ENCODE data around the gene DTD1.

The DTD1 gene

DNA sequence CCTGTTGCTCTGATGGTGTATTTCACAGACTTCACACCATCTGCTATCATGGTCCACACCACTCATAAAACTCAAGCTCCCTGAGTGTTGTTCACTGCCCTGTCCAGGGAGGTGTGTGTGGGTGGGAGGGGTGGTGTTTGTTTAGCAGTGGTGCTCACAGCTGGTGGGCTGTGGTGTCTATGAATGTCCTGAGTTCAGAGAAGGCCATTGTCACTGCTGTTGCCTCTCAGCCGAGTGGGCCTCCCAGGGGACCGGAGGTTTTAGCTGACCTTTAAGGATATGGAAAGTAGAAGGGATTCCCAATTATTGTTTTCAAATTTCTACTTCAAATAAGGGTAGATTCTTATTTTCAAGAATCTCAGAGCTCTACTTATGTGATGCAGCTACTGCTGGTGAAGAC lies 45.6 kb downstream of the DTD1 start:
- H3K4me2 ChIP-seq: no peak overlapping the region
- H3K9me3 ChIP-seq: no peaks in the 10 kb centered on the region
- no peak for TF ChIP-seq Cebpa-rat (IDR thresholded peaks at IDR 0.05)
- no peak overlapping the region for H3K9ac ChIP-seq
- H3K27me3 ChIP-seq: no peaks in the 10 kb centered on the region
- H4K20me1 ChIP-seq: no peaks in the 10 kb centered on the region
- H3K27ac ChIP-seq: no peak overlapping the region
- H3K4me3 ChIP-seq: no peak overlapping the region
- peaks cover 6% of the 10 kb centered on the region; the same call in 1 of the 2 replicates for H3K4me1 ChIP-seq
- H3K36me3 ChIP-seq: no peaks in the 10 kb centered on the region

DNA sequence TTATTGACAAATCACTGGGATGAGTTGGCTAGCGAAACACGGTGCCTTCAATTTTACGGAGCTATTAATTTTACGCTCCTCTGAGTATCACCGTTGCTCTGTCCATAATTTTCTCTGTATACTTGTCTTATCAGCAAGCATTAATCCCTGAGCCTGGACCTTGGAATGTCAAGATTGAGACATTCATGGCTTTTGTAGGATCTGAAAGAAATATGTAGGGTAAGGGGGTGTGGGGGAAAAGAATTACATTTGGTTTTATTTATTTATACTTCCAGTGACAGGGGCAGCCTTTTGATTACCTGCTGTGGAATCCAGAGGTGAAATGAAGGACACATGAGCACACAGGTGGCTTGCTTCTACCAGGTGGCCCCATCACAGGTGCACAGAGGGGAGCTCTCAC lies 46.6 kb downstream of the DTD1 start:
- H4K20me1 ChIP-seq: no peaks in the 10 kb centered on the region
- peaks cover 9% of the 10 kb centered on the region for H3K4me1 ChIP-seq
- H3K27ac ChIP-seq: no peak overlapping the region
- no peaks in the 10 kb centered on the region for H3K36me3 ChIP-seq
- H3K27me3 ChIP-seq: no peaks in the 10 kb centered on the region
- H3K4me2 ChIP-seq: no peak overlapping the region
- H3K4me3 ChIP-seq: no peak overlapping the region
- no peak overlapping the region for H3K9ac ChIP-seq
- no peak for TF ChIP-seq Cebpa-rat (IDR thresholded peaks at IDR 0.05)
- H3K9me3 ChIP-seq: no peaks in the 10 kb centered on the region

DNA sequence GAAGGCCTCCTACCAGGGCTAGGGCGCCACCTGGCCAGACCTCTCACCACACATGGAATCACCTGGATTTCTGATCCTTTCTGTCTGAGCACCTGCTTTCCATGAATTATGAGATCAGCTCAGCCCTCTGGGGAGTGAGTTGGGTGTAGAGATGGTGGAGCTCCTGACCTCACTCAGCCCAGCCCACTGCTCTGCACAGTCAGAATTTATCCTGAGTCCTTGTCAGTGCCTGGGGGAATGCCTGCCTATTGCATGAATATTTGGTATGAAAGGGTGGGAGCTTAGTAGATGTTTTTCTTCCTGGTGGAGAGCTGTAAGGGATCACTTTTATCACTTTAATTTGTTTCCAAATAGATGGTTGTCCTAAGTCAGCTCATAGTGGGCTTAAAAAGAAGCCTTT lies 47.5 kb downstream of the DTD1 start:
- no peak overlapping the region for H3K9ac ChIP-seq
- no peak for TF ChIP-seq Cebpa-rat (IDR thresholded peaks at IDR 0.05)

DNA sequence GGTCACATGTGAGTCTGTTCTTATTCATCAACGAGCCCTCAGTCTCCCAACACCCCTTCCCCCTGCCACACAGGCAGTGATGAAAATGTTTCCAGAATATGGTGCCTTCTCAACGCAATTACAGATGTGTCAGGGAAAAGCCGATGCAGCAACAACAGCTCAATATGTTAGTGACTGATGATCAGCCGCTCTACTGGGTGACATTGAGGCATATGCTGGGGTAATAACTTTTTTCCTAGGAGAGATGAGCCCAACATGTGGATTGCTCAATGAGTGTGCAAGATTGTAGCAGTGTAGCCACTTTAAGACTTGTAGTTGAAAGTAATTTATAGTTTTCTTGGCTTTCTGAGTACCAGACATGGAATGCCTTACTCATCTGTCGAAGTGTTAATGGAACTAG lies 49.4 kb downstream of the DTD1 start:
- no peak for TF ChIP-seq Cebpa-rat (IDR thresholded peaks at IDR 0.05)
- no peak overlapping the region for H3K9ac ChIP-seq
- H3K9me3 ChIP-seq: no peaks in the 10 kb centered on the region
- peaks cover 14% of the 10 kb centered on the region for H3K4me1 ChIP-seq
- H3K4me3 ChIP-seq: no peak overlapping the region
- no peaks in the 10 kb centered on the region for H3K36me3 ChIP-seq
- H3K27me3 ChIP-seq: no peaks in the 10 kb centered on the region
- no peak overlapping the region for H3K27ac ChIP-seq
- H3K4me2 ChIP-seq: peak overlapping the region; percentile 10
- H4K20me1 ChIP-seq: no peaks in the 10 kb centered on the region

More for the DNA sequence above, 47.5 kb downstream of the DTD1 start:
- Histone ChIP-seq H3K4me2 (no peak overlapping the region), H3K4me1 (peaks cover 14% of the 10 kb centered on the region), H3K36me3 (no peaks in the 10 kb centered on the region), H3K27me3 (no peaks in the 10 kb centered on the region), H3K4me3 (no peak overlapping the region), H4K20me1 (no peaks in the 10 kb centered on the region), H3K9me3 (no peaks in the 10 kb centered on the region), H3K27ac (no peak overlapping the region)

DNA sequence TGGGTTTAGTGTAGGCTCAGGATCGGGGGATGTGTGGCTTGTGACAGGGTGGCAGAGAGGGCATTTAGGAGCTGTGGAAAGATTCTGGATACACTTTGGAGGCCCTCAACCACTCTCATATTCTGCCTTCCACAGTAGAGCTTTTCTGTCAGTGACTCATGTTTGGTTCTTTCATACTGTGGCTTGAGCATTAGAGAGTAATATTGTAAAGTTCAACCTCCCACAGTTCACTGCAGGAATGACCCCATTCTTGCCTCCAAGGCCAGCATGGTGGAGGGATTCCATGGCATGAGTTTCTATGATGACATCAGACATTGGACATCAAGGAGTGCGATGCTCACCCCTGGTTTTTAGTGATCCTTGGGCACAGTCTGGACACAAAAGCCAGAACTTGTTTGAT lies 50.9 kb downstream of the DTD1 start:
- no peak for TF ChIP-seq Cebpa-rat (IDR thresholded peaks at IDR 0.05)
- Histone ChIP-seq H3K27ac (no peak overlapping the region), H3K27me3 (no peaks in the 10 kb centered on the region), H3K4me1 (peaks cover 14% of the 10 kb centered on the region), H3K9me3 (no peaks in the 10 kb centered on the region), H3K9ac (no peak overlapping the region), H3K4me2 (no peak overlapping the region), H3K36me3 (no peaks in the 10 kb centered on the region), H4K20me1 (no peaks in the 10 kb centered on the region), H3K4me3 (no peak overlapping the region)

DNA sequence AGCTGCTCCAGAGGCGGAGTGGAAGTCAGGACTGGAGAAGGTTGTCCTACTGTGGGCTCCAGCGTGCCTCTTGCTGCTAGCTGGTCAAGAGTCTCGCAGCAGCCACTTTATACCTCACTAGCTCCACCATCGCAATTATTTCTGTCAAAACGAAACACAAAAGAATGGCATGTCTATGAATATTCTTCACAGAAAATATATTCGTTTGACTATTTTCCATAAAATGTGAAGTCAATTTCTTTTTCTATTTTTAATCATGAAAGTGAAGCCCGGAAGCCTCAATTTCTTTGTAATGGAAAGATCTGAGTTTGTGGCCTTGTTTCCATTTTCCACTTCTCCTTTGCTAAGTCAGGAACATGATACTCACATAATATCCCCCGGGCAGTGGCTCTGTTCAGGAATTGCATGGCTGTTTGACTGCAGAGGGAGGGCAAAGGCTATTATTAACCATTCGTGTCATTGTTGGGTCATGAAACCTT lies 51.7 kb downstream of the DTD1 start:
- Histone ChIP-seq H3K9me3 (no peaks in the 10 kb centered on the region), H4K20me1 (no peaks in the 10 kb centered on the region), H3K27ac (no peak overlapping the region; the same call in 1 of the 2 replicates), H3K27me3 (no peaks in the 10 kb centered on the region), H3K4me3 (no peak overlapping the region), H3K4me2 (peak overlapping the region; percentile 48), H3K4me1 (peaks cover 14% of the 10 kb centered on the region), H3K9ac (no peak overlapping the region), H3K36me3 (no peaks in the 10 kb centered on the region)
- TF ChIP-seq Cebpa-rat (IDR thresholded peaks at IDR 0.05): no peak

DNA sequence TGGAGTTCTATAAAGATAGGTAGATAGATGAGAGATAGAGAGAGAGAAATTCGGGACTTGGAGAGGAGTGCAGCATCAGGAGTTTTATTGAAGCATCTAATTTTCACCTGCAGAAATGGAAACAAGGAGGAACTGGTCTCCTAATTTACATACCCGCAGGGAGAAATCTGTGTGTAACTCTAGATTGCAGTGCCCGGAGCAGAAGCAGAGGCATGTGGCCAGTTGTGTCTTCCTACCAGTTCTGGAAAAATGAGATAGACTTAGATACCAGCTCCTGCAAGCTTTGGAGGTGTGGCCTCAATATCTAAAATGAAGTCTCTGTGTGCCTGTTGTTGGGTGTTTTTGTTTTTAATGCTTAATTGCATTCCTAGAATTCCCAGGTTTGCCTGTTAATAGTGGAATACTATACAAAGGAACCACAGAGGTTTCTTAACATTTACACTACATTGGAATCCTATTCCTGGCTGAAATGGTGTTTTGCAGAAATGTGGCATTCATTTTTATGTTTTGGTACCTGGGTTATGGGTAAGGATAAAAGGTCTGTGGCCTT lies 57.4 kb downstream of the DTD1 start:
- no peak for TF ChIP-seq Cebpa-rat (IDR thresholded peaks at IDR 0.05)
- Histone ChIP-seq H3K27ac (no peak overlapping the region), H3K9ac (no peak overlapping the region), H3K4me2 (no peak overlapping the region), H4K20me1 (no peaks in the 10 kb centered on the region), H3K4me1 (no peaks in the 10 kb centered on the region), H3K36me3 (no peaks in the 10 kb centered on the region), H3K9me3 (no peaks in the 10 kb centered on the region), H3K4me3 (no peak overlapping the region), H3K27me3 (no peaks in the 10 kb centered on the region)

DNA sequence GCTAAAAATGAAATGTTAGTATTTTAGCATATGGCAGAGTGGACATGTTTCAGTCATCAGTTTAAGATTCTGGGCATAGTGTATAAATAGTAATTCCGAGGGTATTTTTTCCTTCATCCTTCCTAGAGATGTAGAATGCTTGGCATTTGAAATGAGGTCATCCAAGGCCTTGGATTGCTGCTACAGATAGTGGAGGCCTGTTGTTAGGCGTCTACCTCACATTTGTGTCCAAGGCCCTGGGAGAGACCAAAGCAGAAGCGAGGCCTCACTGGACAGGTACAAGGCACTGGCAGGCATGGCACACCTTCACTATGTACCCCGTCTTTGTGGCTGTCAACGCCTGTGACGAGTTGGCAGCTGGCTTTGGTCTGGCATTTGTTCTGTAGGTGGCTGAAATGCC lies 58.0 kb downstream of the DTD1 start:
- no peaks in the 10 kb centered on the region for H3K9me3 ChIP-seq
- no peak for TF ChIP-seq Cebpa-rat (IDR thresholded peaks at IDR 0.05)
- no peak overlapping the region for H3K4me2 ChIP-seq
- no peak overlapping the region for H3K4me3 ChIP-seq
- H3K9ac ChIP-seq: no peak overlapping the region
- H3K36me3 ChIP-seq: no peaks in the 10 kb centered on the region
- H4K20me1 ChIP-seq: no peaks in the 10 kb centered on the region
- no peaks in the 10 kb centered on the region for H3K27me3 ChIP-seq
- no peaks in the 10 kb centered on the region for H3K4me1 ChIP-seq
- H3K27ac ChIP-seq: no peak overlapping the region

DNA sequence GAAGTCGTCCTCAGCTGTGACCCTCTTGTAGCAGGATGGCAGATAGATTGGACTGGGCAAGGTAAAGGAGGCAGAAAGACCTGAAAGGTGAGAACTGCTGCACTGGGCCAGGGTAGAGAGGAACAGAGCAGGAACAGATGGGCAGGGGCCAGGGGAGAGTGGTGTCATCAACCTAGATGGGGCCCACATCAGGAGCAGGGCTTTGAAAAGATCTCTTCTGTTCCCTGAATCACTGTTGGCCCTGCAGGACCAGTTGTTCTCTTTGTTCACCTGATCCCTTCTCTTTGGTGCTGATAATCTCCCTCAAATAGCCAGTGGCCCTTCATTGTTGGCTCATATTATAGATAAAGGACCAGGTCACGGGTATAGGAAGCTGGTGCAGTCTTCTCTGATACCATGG lies 59.9 kb downstream of the DTD1 start:
- TF ChIP-seq Cebpa-rat (IDR thresholded peaks at IDR 0.05): no peak
- Histone ChIP-seq H3K4me3 (no peak overlapping the region), H3K36me3 (no peaks in the 10 kb centered on the region)

DNA sequence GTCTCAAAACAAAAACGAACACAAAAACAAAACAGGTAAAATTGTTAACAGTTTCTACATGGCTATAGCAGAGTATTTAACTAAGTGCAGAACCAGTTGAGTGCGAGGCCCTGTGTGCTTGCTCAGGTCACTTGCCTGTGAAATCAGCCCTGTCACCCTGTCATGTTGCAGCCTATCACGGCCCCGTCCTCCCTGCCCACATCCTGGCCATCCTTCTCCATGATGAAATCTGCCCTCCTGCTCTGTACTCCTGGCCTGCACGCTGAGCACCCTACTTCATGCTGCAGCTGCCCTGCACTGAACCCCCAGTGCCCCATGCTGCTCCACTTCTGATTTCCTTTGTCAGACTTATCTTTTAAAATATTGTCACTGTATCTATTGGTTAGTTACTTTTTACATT lies 62.4 kb downstream of the DTD1 start:
- Histone ChIP-seq H3K27ac (no peak overlapping the region), H3K4me3 (no peak overlapping the region), H4K20me1 (no peaks in the 10 kb centered on the region), H3K9ac (no peak overlapping the region), H3K36me3 (no peaks in the 10 kb centered on the region), H3K27me3 (no peaks in the 10 kb centered on the region), H3K4me2 (no peak overlapping the region), H3K9me3 (no peaks in the 10 kb centered on the region), H3K4me1 (no peaks in the 10 kb centered on the region)
- TF ChIP-seq Cebpa-rat (IDR thresholded peaks at IDR 0.05): no peak

More for the DNA sequence above, 59.9 kb downstream of the DTD1 start:
- no peaks in the 10 kb centered on the region for H3K9me3 ChIP-seq
- no peak overlapping the region for H3K4me2 ChIP-seq
- H3K27me3 ChIP-seq: no peaks in the 10 kb centered on the region
- no peaks in the 10 kb centered on the region for H4K20me1 ChIP-seq
- no peak overlapping the region for H3K27ac ChIP-seq
- no peak overlapping the region for H3K9ac ChIP-seq
- H3K4me1 ChIP-seq: no peaks in the 10 kb centered on the region

Measured in BLaER1 (cell line).